GM20000 (cell line): Measurements from ENCODE around the gene NPAS2.

Experiments used
- DNase-seq: peaks from one replicate; pipeline ENCODE4 v3.0.0; 2012; ENCODE audit warnings: low spot score
- CTCF ChIP-seq: IDR thresholded peaks from 2 replicates; pipeline ENCODE4 v1.5.1; 2012; ENCODE audit warnings: mild to moderate bottlenecking, control low read depth; ENCODE audit errors: extremely low read depth, missing control alignments

The NPAS2 gene

DNA sequence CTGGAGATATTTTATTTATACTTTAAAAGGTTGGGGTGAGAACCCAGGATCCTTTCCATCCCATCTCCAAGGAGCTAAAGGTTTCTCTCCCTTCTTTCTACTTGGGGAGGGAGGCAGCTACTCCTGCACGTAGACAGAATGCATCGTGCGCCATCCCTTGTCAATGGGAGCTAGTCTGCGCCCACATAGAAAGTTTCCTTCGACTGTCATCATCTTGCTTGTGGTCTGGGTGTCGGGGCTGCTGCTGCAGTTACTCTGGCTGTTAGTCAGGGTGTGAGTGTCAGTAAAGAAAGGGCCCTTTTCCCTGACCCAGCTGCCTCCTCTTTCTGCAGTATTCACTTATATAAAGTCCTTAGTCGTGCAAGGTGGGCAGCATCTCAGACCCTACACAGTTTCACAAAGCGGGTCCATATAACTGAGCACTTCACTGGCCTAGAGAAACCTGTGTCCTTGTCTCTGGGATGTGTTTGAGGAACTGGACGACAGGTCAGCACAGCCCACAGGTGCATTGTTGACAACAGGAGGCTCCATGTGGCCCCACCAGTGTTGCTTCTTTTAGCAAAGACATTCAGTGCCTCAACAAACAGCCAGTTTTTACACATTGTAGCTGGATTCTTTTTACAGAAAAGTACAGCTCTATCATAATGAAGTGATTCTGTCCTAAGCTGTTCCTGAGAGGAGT lies 22.4 kb downstream of the NPAS2 start:
- no peak for TF ChIP-seq CTCF
- DNase-seq: no peak

DNA sequence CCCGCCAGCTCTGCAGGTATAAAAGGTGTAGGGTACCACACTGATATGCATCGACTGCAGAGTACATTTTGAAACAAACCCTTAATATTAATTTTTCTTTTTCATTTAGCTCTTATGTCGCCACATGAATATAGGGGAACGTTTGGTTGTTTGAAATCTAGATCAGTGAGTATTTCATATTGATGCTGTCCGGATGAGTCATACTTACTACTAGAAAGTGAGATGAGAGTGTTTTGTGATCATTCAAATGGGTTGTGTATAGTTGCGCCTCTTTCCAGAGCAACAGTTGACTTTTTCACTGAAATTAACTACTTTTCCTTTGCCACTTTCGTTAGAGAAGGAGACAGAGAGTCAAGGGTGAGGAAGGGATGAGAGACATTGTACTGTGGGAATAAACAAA lies 24.6 kb downstream of the NPAS2 start:
- no peak for TF ChIP-seq CTCF

GRCh38 chr2:100845141-100845991 lies 25.4 kb downstream of the NPAS2 start:
- no peak for TF ChIP-seq CTCF
- DNase-seq: no peak

More for the DNA sequence above, 24.6 kb downstream of the NPAS2 start:
- no peak for DNase-seq

DNA sequence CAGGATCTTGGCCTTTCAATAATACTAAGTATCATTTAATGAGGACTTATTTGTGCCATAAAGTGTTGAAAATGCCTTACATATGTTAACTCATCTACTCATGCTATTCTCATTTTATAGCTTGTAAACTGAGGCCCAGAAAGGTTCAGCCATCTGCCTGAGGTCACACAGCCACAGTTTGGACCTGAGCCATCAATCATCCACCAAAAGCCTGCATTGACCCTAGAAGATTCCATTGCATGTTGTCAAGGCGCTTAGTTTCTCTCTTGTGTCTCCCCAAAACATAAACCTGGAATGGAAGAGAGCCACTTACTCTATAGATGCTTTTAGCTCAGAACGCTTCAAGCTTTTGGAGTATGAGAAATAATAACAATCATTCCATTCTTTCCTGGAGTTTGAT lies 26.8 kb downstream of the NPAS2 start:
- no peak for TF ChIP-seq CTCF
- no peak for DNase-seq

DNA sequence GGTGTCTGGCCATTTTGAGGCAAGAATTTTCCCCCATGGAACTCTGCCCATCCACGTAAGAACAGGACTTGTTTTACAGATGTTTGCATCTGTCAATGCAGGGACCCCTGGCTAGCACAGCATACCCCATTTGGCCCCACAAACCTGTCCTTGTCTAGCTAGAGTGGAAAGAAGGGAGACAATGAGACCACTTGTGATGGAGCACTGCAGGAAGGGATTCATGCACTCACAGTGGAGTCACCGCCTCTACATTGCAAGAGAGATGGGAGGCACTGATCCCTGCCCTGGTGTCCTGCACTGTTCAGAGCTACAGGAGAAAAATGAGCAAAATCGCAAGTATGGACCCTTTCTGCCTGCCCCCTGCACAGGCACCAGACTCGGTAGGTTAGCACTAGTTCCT lies 32.5 kb downstream of the NPAS2 start:
- no peak for TF ChIP-seq CTCF
- DNase-seq: no peak

GRCh38 chr2:100852999-100853908 lies 33.3 kb downstream of the NPAS2 start:
- TF ChIP-seq CTCF: no peak
- no peak for DNase-seq
